Astrocyte of the cerebellum (primary cell): Measurements from ENCODE around the gene EIF4EBP2.

Experiments
- DNase-seq: peaks from one replicate; pipeline ENCODE4 v3.0.0-alpha.2; 2011; ENCODE audit warnings: low read depth
- H3K4me3 ChIP-seq: 2 replicates; pipeline ENCODE4 v1.5.1; 2011; ENCODE audit warnings: mild to moderate bottlenecking, low read depth, low read length, moderate library complexity
- in situ Hi-C: cut with HindIII; loops from 2 replicates; pipeline ENCODE4 v1.10.0; 2017; ENCODE audit warnings: low sequenced_read_pairs
- TF ChIP-seq, protein P1 (sequence below): IDR thresholded peaks from 2 replicates; pipeline ENCODE4 v1.5.1; 2012; ENCODE audit warnings: low read length, low read depth, moderate library complexity, mild to moderate bottlenecking; ENCODE audit errors: missing control alignments

The EIF4EBP2 gene

DNA sequence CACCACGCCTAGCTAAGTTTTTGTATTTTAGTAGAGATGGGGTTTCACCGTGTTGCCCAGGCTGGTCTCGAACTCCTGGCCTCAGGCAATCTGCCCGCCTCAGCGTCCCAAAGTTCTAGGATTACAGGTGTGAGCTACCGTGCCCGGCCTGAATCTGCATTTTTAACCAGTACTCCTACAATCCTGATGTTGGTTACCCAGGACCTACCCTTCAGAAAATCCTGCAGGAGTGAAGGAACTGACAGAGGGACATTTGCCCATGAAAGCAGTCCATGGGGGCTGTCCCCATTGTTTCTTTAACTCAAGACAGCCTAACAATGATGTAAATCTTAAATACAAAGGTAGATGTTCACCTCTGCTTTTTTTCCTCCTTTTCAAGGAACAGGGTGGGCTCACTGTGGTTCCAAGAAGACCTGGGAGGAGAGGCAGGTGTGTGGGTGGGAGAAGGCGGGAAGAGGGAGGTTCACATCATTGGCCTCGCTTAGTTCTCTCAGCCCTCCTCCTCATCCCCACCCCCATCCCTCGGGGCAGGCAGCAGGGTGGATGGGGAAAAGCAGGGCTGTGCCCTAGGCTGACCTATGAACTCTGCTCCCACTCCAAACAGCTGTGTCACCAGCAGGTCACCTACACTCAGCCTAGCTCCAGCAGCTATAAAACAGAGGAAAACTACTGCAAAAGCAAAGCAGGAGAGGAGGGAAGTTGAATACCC is 35.0 kb upstream of the EIF4EBP2 start:
- in situ Hi-C loops: no loop called here
- TF ChIP-seq, protein P1, sequence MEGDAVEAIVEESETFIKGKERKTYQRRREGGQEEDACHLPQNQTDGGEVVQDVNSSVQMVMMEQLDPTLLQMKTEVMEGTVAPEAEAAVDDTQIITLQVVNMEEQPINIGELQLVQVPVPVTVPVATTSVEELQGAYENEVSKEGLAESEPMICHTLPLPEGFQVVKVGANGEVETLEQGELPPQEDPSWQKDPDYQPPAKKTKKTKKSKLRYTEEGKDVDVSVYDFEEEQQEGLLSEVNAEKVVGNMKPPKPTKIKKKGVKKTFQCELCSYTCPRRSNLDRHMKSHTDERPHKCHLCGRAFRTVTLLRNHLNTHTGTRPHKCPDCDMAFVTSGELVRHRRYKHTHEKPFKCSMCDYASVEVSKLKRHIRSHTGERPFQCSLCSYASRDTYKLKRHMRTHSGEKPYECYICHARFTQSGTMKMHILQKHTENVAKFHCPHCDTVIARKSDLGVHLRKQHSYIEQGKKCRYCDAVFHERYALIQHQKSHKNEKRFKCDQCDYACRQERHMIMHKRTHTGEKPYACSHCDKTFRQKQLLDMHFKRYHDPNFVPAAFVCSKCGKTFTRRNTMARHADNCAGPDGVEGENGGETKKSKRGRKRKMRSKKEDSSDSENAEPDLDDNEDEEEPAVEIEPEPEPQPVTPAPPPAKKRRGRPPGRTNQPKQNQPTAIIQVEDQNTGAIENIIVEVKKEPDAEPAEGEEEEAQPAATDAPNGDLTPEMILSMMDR: no peak

DNA sequence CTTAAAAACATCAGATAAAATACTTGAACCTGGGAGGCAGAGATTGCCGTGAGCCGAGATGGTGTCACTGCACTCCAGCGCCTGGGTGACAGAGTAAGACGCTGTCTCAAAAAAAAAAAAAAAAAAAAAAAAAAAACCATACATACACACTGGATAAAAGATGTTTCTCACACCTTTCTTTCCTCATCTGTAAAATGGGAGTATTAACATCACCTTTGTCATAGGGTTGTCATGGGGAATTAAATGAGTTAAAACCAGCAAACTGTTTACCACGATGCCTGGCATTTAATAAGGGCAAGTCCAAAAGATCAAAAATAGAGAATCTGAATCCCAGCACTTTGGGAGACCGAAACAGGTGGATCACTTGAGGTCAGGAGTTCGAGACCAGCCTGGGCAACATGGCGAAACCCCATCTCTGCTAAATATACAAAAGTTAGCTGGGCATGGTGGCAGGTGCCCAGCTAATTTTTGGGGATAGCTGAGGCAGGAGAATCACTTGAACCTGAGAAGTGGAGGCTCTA is 34.4 kb upstream of the EIF4EBP2 start:
- in situ Hi-C loops: no loop called here
- DNase-seq: no peak
- TF ChIP-seq, protein P1: no peak
- H3K4me3 ChIP-seq: no peak overlapping the region

More for the DNA sequence above, 35.0 kb upstream of the EIF4EBP2 start:
- no peak for DNase-seq
- no peak overlapping the region for H3K4me3 ChIP-seq

DNA sequence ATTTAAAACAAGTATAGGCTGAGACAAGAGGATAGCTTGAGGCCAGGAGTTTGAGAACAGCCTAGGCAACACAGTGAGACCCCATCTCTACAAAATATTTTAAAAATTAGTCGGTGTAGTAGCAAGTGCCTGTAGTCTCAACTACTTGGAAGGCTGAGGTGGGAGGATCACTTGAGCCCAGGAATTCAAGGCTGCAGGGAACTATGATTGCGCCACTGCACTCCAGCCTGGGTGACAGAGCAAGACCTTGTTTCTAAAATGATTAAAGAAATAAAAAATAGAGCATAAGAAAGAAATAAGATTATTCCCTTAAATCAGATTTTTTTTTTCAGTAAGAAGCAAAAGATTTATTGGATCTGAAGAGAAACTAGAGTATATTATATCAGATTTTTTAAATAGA is 33.2 kb upstream of the EIF4EBP2 start:
- in situ Hi-C loops: no loop called here
- no peak for DNase-seq
- H3K4me3 ChIP-seq: no peak overlapping the region
- TF ChIP-seq, protein P1: no peak

- no peak overlapping the region for H3K4me3 ChIP-seq
- in situ Hi-C loops: no loop called here
- TF ChIP-seq, protein P1: no peak
- DNase-seq: no peak
These were observed 32.1 kb upstream of the EIF4EBP2 start for GRCh38 chr10:70371846-70372245.

- in situ Hi-C loops: no loop called here
- TF ChIP-seq, protein P1: no peak
- no peak for DNase-seq
These were observed 28.9 kb upstream of the EIF4EBP2 start for GRCh38 chr10:70374775-70375614.

DNA sequence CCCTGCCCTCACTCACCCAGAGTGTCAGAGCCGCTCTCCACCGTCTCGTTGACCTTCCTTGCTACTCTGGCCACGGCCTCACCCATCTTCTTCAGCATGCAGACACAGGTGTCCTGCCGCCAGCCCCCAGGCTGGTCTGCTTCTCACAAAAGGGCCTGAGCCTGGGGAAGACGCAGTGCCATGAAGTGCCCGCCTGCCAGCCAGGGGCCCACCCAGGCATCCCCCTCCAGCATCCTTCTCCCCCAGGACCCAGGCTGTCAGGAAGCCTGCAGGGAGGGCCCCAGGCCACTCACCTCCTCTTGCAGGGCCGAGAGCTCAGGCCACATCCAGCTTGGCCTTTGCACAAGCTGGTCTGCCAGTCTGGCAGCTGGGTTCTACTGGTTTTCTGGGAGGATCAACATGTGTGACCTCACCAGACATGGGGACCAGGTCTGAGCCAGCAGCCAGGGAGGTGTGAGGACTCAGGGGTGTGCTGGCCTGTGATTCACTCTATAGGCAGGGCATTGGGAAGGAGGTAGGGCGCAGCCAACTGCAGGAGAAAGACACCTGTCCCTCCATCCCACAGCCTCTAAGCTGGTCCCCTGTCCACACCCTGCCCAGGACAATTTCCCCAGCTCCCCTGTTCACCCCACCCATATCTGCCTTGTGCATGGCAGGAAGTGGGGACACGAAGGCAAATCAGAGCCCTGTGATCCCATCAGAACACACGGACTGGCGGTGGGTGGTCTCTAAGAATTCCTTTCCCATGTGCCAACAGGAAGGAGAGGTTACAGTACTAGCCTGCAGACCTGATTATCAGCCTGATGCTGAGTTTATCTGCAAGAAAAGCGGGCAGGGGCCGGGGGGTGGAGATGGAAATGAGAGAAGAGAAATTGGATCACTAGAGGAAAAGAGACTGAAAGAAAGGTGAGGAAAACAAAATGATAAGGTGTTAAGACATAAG is 27.2 kb upstream of the EIF4EBP2 start:
- H3K4me3 ChIP-seq: no peak overlapping the region
- TF ChIP-seq, protein P1: no peak
- in situ Hi-C loops: no loop called here
- no peak for DNase-seq

More at GRCh38 chr10:70374775-70375614, 28.9 kb upstream of the EIF4EBP2 start:
- no peak overlapping the region for H3K4me3 ChIP-seq
